ENCODE measurements around the gene CRADD. TPM values are rescaled to one million over a fixed set of nuclear protein-coding genes. Genes with fewer than 3 reads are reported as not detected.

The CRADD gene
- total and polyA plus RNA-seq, 2 donors (not counting 1 experiment from before 2014, with no cell fraction given), result 5.8 to 15.1 TPM

DNA sequence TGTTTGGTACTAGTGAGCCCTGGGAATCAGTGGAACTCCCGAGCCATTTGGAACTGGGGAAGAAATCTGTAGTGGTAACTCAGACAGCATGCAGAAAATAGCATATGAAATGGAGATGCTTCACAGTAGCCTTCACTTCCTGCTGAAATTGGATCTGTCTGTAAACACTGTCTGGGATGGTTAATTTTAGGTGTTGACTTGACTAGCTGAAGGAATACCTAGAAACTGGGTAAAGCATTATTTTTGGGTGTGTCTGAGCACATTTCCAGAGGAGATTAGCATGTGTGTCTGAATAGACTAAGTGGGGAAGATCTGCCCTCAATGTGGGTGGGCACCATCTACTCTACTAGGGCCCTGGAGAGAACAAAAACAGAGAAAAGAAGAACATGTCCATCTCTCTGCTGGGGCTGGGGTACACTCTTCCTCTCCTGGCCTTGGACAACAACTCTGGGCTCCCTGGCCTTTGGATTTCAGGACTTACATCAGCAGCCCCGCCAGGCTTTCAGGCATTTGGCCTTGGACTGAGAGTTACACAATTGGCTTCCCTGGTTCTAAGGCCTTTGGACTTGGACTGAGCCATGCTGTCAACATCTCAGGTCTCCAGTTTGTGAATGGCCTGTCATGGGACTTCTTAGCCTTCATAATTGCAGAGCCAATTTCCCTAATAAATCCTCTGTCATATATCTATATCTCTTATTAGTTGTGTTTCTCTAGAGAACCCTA is 14.0 kb upstream of the CRADD start:
- no peaks in the 10 kb centered on the region for H3K4me1 Mint-ChIP-seq
- TF ChIP-seq EZH2 (IDR thresholded peaks at IDR 0.05; ENCODE audit: borderline replicate concordance, insufficient read depth, low read depth, low read length, poor library complexity, severe bottlenecking), result no peak
- TF ChIP-seq, protein P1, sequence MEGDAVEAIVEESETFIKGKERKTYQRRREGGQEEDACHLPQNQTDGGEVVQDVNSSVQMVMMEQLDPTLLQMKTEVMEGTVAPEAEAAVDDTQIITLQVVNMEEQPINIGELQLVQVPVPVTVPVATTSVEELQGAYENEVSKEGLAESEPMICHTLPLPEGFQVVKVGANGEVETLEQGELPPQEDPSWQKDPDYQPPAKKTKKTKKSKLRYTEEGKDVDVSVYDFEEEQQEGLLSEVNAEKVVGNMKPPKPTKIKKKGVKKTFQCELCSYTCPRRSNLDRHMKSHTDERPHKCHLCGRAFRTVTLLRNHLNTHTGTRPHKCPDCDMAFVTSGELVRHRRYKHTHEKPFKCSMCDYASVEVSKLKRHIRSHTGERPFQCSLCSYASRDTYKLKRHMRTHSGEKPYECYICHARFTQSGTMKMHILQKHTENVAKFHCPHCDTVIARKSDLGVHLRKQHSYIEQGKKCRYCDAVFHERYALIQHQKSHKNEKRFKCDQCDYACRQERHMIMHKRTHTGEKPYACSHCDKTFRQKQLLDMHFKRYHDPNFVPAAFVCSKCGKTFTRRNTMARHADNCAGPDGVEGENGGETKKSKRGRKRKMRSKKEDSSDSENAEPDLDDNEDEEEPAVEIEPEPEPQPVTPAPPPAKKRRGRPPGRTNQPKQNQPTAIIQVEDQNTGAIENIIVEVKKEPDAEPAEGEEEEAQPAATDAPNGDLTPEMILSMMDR (IDR thresholded peaks at IDR 0.05), result no peak

DNA sequence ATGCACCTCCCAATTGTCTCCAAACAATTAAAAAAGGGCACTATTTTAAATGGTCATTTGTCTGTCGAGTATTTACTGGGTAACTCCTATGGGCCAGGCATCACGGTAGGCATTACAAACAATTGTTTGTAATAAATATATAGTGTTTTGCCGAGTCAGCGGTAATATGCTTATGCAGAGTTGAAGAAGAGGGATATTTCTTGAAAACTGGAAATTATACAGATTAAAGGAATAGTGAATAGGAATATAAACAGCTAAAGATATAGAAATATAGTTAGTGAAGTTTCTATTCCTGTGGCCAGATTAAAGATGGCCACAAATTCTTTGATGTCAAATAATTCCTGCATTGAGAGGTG is 13.5 kb upstream of the CRADD start:
- Histone ChIP-seq H4K20me1 (ENCODE audit: control insufficient read depth, insufficient read depth, low read length, poor library complexity, severe bottlenecking) (no peaks in the 10 kb centered on the region), H3K27me3 (replicated peaks in 1 of 4; ENCODE audit: control extremely low read depth in 1 of 4, control insufficient read depth in 3 of 4, insufficient read depth in 4 of 4, low read length in 3 of 4) (no peaks in the 10 kb centered on the region), H3K27ac (ENCODE audit: low read length in 2 of 2) (no peak overlapping the region), H3K36me3 (replicated peaks in 1 of 2; ENCODE audit: control extremely low read depth in 1 of 2, control insufficient read depth in 1 of 2, extremely low read depth in 1 of 2, insufficient read depth in 2 of 2, low read length in 1 of 2) (no peaks in the 10 kb centered on the region), H3K9ac (ENCODE audit: low read length) (no peak overlapping the region), H3K4me2 (replicated peaks; ENCODE audit: low read depth, low read length, poor library complexity, severe bottlenecking) (no peak overlapping the region), H3K79me2 (ENCODE audit: control insufficient read depth, insufficient read depth, low read length) (no peaks in the 10 kb centered on the region), H3K4me3 (ENCODE audit: control extremely low read depth in 1 of 5, extremely low read depth in 1 of 5, insufficient read depth in 1 of 5, low read depth in 2 of 5, low read length in 4 of 5) (no peak overlapping the region), H3K9me3 (ENCODE audit: control extremely low read depth in 1 of 3, control insufficient read depth in 2 of 3, insufficient read depth in 1 of 3, low read length in 2 of 3) (no peaks in the 10 kb centered on the region), H2AFZ (ENCODE audit: insufficient read depth, low read depth, low read length, poor library complexity, severe bottlenecking) (no peak overlapping the region), H3K4me1 (ENCODE audit: control insufficient read depth in 2 of 2, insufficient read depth in 2 of 2, low read length in 2 of 2) (no peaks in the 10 kb centered on the region)
- Mint-ChIP-seq H3K9me3 (ENCODE audit: insufficient read depth) (no peaks in the 10 kb centered on the region), H3K27ac (no peak overlapping the region), H3K4me3 (no peak overlapping the region), H3K4me1 (no peaks in the 10 kb centered on the region), H3K27me3 (peaks cover 7% of the 10 kb centered on the region)
- DNase-seq (no peak), ATAC-seq (ENCODE audit: low read depth) (no peak)
- ChIA-PET CTCF (no interaction called here), POLR2A (no interaction called here)
- no CpG with 5 or more reads among the region's 4 CpGs for WGBS (ENCODE audit: insufficient coverage)
- intact Hi-C loops (cut with micrococcal nuclease), result no loop called here
- TF ChIP-seq, protein P1 (IDR thresholded peaks at IDR 0.05), result no peak
- no peak for TF ChIP-seq EZH2 (IDR thresholded peaks at IDR 0.05; ENCODE audit: borderline replicate concordance, insufficient read depth, low read depth, low read length, poor library complexity, severe bottlenecking)

More for the DNA sequence above, 14.0 kb upstream of the CRADD start:
- Mint-ChIP-seq H3K27me3 (peaks cover 7% of the 10 kb centered on the region), H3K4me3 (no peak overlapping the region), H3K27ac (no peak overlapping the region), H3K9me3 (ENCODE audit: insufficient read depth) (no peaks in the 10 kb centered on the region)
- ATAC-seq (ENCODE audit: low read depth) (no peak), DNase-seq (no peak)
- Histone ChIP-seq H3K4me1 (ENCODE audit: control insufficient read depth in 2 of 2, insufficient read depth in 2 of 2, low read length in 2 of 2) (no peaks in the 10 kb centered on the region), H3K27ac (ENCODE audit: low read length in 2 of 2) (no peak overlapping the region), H2AFZ (ENCODE audit: insufficient read depth, low read depth, low read length, poor library complexity, severe bottlenecking) (no peak overlapping the region), H3K4me3 (ENCODE audit: control extremely low read depth in 1 of 5, extremely low read depth in 1 of 5, insufficient read depth in 1 of 5, low read depth in 2 of 5, low read length in 4 of 5) (no peak overlapping the region), H3K79me2 (ENCODE audit: control insufficient read depth, insufficient read depth, low read length) (no peaks in the 10 kb centered on the region), H3K36me3 (replicated peaks in 1 of 2; ENCODE audit: control extremely low read depth in 1 of 2, control insufficient read depth in 1 of 2, extremely low read depth in 1 of 2, insufficient read depth in 2 of 2, low read length in 1 of 2) (no peaks in the 10 kb centered on the region), H3K9me3 (ENCODE audit: control extremely low read depth in 1 of 3, control insufficient read depth in 2 of 3, insufficient read depth in 1 of 3, low read length in 2 of 3) (no peaks in the 10 kb centered on the region), H3K9ac (ENCODE audit: low read length) (no peak overlapping the region), H4K20me1 (ENCODE audit: control insufficient read depth, insufficient read depth, low read length, poor library complexity, severe bottlenecking) (no peaks in the 10 kb centered on the region), H3K4me2 (replicated peaks; ENCODE audit: low read depth, low read length, poor library complexity, severe bottlenecking) (no peak overlapping the region), H3K27me3 (replicated peaks in 1 of 4; ENCODE audit: control extremely low read depth in 1 of 4, control insufficient read depth in 3 of 4, insufficient read depth in 4 of 4, low read length in 3 of 4) (no peaks in the 10 kb centered on the region)
- intact Hi-C loops (cut with micrococcal nuclease), result no loop called here
- CTCF ChIA-PET, result no interaction called here
- POLR2A ChIA-PET, result no interaction called here
- WGBS (ENCODE audit: insufficient coverage), result 94% methylated on average over 2 of the region's 2 CpGs
